ENCODE data around the gene DAPK2.

GRCh38 chr15:63978511-63979261, 67.6 kb downstream of the DAPK2 start:
- TF ChIP-seq SNAI2 (CRISPR knock-in tag; IDR thresholded peaks at IDR 0.05) (no peak), ESRRG (CRISPR knock-in tag; IDR thresholded peaks at IDR 0.05) (no peak), RARB (CRISPR knock-in tag; IDR thresholded peaks at IDR 0.05) (no peak), ISL1 (CRISPR knock-in tag; IDR thresholded peaks at IDR 0.05) (no peak), ZNF8 (CRISPR knock-in tag; IDR thresholded peaks at IDR 0.05) (no peak), PATZ1 (CRISPR knock-in tag; IDR thresholded peaks at IDR 0.05; ENCODE audit: borderline replicate concordance) (no peak), CSDC2 (CRISPR knock-in tag; IDR thresholded peaks at IDR 0.05) (no peak)
